NOMO-1 (cell line): ENCODE results near the gene CSNK1A1.
A peak's percentile ranks its signal among the peaks of the same experiment; 100 is the strongest.
"Not testable (repeated sequence)": the region's sequence is repeated elsewhere in the genome, so short reads cannot be mapped to it uniquely, and the experiment has no call there.

Experiments used
- DNase-seq, 2 experiments: peaks; one replicate each; lab custom pipeline; 2025; ENCODE audit not compliant: unreplicated experiment in 2 of 2; lab: John Stamatoyannopoulos, UW

CSNK1A1 gene

DNA sequence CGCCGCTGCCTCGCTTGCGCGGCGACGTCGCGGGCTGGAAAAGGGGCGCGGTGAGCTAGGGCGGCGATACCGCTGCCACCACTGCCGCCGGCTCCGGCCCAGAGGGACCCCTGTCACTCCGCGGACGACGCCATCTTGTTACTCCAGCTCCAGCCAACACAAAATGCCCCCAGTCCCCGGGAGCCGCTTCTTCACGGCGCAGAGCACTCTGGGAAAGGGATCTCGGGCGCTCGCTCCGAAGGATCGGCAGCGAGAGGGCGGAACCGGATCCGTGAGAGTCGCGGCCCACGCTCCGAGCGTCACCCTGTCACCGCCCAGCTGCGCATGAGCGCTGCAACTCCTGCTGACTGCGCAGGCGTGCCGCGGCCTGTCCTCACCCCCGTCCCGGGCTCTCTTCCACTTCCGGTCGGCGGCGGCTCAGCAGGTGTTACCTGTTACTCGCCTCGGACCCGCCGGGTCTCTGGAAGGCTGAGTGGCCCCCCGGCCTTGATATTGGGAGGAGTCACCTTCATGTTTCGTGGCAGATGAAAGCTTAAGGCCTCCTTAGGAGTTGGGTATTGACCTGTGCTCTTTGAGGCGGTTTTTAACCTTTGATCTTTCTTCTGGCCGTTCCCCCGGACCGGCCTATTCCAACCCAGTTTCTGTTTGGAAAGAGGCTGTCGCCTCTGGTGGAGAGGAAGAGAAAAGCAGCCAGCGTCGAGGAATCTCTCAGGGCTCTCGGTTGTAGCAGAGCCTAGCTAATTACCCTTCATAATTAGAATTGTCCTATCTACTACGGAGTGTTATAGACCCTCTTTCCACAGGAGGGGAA is at the start of gene CSNK1A1:
Gene CSNK1A1 (minus strand): TSS at position 213 of the 811 bp plus-strand sequence. CDS start 475 bp downstream, outside the sequence.
- peak; percentile 96 to 99 for DNase-seq

DNA sequence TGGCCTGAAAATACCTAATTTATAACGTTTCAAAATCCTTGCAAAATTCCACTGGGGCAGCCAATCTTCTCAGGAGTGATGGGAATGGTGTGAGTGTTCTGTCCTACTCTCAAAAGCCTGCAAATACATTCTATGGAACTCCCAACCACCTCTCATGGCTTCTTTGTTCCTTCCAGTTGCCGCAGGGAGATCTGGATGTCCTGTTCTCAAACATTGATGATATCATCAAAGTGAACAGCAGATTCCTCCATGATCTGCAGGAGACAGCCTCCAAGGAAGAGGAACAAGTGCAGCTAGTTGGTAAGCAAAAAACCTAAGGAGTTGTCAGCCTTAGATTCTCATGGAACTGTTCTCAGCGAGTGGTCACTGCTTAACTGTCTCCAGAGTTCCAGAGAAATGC is 49.7 kb upstream of the CSNK1A1 start:
- no peak for DNase-seq

DNA sequence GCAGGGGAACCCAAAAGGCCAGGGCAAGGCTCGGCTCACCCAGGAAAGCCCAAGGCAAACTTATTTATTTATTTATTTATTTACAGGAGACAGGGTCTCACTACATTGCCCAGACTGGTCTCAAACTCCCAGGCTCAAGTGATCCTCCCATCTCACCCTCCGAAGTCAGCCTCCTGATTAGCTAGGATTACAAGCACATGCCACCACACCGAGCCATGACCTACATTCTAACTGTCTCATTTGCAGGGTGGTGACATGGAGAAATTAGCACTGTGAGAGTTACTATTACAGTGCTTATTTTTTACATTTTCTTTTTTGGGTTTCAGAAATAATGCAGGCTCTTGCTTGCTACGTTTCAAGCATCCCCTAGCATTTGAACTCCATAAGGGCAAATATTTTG is 48.1 kb upstream of the CSNK1A1 start:
- no peak for DNase-seq

DNA sequence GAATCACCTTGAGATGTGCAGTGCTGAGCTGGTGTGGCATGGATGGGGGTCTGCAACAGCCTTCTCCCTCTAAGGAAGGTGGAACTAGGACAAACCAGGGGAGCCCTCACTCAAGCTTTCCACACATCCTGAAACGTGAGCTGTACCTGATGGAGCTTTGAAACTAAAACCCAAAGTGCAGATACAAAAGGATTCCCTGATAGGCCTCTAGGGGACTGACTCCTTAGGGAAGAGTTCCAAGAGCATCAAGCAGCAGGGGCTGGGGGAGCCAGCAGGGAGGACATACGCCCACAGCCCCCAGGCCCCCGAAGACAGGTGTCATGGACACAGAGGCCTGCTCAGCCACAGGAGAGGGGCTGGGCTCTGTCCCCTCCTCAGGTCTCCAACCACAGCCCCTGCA is 47.7 kb upstream of the CSNK1A1 start:
- no peak for DNase-seq

DNA sequence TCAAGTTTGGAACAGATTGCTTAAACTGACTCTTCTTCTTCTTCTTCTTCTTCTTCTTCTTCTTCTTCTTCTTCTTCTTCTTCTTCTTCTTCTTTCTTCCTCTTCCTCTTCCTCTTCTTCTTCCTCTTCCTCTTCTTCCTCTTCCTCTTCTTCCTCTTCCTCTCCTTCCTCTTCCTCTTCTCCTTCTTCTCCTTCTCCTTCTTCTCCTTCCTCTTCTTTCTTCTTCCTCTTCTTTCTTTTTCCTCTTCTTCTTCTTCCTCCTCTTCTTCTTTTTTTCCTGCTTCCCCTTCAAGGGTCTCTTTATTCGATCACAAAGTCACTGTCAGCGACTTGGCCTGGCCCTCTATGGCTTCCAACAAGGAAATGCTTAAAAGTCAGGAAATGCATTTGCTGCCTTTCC is 47.0 kb upstream of the CSNK1A1 start:
- DNase-seq = not testable (repeated sequence)

DNA sequence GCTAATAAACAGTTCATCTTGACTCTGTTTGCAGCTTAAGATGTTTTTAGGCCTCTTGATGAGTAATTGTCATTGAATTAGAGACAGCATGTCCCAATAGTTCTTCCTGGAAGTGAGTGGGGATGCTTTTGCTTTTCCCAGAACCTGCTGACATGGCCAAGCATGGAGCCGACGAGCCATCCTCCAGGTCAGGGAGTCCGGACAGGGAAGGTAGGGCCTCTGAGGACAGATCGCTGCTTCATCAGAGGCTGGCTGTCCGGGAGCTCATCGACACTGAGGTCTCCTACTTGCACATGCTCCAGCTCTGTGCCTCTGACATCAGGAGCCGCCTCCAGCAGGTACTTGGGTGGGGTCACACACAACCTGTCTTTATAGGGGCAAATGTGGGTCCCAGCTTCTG is 46.4 kb upstream of the CSNK1A1 start:
- no peak for DNase-seq

DNA sequence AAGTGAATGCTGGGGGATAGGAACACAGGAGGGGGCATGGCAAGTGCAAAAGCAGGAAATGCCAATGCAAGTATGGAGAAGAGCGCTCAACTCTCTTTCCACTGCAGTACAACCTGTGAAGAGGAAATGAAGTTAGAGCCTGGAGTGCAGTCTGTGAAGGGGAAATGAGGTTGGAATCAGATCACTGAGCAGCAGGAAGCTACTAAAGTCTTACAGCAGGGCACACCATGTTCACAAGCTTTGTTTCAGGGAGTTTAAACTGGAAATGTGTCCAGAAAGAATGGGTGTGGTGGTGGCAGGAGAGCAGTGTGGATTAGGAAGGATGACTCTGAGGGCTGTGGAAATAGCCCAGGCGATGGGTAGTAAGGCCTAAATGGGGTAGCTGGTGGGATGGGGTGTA is 45.5 kb upstream of the CSNK1A1 start:
- DNase-seq = no peak

DNA sequence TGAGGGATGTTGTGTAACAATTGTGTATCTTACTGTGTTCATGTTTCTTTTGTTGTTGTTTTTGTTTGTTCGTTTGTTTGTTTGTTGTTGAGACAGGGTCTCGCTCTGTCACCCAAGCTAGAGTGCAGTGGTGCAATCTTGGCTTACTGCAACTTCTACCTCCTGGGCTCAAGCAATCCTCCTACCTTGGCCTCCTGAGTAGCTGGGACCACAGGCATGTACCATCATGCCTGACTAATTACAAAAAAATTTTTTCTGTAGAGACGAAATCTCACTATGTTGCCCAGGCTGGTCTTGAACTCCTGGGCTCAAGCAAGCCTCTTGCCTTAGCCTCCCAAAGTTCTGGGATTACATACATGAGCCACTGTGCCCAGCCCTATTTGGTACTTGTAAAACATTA is 43.9 kb upstream of the CSNK1A1 start:
- not testable (repeated sequence) for DNase-seq

DNA sequence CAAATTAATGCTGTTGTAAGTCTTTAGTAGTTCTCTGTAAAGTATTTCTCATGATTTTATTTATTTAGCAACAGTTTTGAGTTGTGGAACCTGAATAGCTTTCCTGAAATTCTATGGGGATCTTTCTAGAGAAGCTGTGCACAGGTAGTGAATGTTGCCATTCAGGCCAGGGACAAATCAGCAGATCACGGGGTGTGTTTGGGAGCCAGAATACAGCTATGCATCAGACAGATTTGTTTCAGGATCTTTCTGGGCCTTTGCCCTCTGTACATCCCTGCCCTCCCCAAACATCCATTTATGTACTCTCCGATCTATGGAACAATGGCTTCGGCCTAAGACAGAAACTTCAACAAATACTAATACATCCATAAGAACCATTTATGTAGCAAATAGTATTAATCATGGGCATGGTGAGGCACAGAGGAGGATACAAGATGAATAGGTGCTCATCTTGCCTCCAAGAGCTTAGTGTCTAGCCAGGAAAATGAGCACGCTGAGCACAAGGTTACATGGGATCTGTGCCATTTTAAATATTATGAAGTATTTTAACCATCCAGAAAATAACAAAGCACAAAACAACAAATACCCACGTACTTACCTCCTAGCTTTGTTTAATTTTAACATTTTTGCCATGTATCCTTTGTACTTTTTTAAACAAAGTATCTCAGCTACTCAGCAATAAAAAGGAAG is 43.1 kb upstream of the CSNK1A1 start:
- no peak for DNase-seq

DNA sequence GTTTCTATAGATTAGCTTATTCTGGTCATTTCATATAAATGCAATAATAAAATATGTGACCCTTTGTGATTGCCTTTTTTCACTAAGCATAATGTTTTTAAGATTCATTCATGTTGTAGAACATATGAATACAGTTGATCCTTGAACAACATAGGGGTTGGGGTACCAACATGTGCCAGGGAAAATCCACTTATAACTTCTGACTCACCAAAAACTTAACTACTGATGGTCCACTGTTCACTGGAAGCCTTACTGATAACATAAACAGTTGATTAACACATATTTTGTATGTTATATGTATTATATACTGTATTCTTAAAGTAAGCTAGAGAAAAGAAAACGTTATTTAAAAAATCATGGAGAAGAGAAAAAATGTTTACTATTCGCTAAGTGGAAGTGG is 42.1 kb upstream of the CSNK1A1 start:
- no peak for DNase-seq

DNA sequence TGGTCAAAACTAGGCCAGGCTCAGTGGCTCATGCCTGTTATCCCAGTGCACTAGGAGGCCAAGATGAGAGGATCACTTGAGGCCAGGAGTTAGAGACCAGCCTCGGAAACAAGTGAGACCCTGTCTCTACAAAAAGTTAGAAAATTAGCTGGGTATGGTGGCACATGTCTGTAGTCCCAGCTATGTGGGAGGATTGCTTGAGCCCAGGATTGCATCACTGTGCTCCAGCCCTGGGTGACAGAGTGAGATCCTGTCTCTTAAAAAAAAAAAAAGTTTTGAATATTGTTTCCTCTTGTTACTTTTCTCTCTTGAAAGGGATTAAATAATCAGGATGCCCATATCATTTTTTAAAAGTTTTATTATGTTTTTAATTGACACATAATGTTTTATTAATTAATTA is 37.7 kb upstream of the CSNK1A1 start:
- DNase-seq = no peak

DNA sequence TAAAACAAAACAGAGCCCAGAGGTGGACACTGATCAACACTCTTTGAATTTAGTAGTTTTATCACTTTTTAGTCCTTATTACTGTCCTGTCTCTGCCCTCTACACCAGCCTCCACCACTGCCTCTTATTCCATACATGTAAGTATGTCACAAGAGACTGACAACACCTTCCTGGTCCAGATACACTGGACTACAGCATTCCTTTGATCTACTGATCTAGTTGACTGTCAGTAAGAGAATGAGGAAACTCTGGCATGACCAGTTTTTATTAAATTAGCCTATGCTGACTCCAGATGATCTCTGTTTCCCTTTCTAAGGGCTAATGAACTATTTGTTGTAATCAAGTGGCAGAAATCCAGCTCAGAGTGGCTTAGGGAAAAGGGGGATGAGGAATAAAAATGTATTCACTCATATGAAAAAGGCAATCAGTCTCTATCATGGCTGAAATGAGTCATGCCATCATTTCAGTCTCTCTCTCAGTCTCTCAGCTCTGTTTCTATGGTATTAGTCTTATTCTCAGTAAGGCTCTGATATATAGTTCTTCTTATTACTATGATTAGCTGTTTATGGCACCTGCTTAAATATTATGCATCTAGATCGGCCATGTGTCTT is 35.6 kb upstream of the CSNK1A1 start:
- DNase-seq = no peak

DNA sequence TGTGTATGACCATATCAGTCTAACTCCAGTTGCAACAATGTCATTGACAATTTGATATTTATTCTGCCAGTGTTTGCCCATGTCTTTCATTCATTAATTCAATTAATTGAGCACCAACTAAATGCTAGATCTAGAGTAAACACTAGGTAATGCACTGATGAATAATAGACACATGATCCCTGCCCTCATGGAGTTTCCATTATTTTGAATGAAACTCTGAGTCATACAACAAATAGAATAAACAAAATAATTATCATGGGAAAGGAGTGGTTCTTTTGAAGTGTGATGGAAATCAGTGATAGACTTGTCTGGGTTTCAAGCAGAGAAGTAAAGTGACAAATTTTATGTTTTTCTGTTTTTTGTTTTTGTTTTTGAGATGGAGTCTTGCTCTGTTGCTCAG is 34.7 kb upstream of the CSNK1A1 start:
- DNase-seq = no peak

DNA sequence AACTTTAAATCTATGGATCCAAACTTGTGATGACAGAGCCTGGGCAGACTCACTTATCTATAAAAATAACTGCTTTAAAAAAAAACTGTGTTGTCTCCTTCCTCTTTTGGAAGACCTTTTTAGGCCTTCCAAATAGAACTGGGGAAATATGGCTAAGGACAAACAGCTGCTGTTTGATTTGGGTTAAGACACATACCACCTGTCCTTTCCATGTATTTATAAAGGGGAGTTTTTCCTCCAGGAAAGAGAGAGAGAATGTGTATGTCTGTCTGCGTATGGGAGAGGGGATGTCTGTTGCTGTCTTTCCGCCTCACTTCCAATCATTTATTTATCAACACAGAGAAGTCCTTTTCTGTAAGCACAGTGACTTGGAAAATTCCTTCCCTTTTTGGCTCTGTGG is 32.9 kb upstream of the CSNK1A1 start:
- DNase-seq = peak in 1 of 2 experiments; percentile 25

DNA sequence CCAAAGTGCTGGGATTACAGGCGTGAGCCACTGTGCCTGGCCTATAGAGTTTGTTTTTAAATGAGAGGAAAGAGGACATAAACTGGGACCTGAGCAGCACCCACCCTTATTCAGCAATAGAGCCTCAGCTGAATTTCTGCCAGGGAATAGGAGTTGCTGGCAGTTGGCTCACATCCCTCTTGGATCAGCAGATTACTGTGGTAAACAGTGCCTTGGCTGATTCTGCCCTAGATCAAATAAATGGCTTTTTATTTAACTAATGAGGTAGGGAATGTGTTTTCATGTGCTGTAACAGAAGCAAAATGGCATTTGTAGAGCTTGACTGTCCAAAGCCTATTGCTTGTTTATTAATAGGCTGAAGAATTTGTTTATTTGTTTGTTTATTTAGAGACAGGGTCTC is 32.2 kb upstream of the CSNK1A1 start:
- no peak for DNase-seq

DNA sequence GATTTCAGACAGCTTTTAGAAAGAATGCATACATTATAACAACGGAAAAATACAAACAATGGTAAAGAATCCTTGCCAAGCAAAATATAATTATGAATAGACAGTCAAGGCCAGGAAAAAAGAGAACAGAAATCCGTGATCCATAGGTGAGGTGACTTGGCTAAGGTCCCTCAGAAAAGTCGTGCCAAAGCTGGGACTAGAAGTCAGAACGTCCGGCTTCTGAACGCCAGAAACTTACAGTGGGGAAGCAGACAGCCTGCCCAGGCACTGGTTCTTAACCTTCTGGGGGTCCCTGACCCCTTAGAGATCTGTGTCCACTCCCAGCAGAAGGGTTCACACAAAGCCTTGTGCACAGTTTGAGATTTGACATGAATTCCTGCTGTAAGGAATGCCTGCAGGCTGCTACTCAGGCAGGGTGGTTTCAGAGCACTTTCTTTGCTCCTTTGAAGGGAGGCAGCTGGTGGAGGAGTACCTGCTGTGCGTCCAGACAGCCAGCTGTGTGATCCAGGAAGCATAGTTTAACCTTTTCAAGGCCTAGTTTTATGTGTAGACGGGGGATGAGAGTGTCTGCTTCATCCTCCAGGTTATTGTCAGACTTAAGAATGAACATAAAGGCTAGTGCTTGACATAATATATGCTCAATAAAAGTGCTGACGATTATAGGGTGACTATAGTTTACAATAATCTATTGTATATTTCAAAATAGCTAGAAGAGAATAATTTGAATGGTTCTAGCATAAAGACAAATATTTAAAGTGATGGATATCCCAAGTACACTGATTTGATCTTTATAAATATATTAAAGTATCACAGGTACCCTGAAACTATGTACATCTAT is 30.9 kb upstream of the CSNK1A1 start:
- DNase-seq = no peak

DNA sequence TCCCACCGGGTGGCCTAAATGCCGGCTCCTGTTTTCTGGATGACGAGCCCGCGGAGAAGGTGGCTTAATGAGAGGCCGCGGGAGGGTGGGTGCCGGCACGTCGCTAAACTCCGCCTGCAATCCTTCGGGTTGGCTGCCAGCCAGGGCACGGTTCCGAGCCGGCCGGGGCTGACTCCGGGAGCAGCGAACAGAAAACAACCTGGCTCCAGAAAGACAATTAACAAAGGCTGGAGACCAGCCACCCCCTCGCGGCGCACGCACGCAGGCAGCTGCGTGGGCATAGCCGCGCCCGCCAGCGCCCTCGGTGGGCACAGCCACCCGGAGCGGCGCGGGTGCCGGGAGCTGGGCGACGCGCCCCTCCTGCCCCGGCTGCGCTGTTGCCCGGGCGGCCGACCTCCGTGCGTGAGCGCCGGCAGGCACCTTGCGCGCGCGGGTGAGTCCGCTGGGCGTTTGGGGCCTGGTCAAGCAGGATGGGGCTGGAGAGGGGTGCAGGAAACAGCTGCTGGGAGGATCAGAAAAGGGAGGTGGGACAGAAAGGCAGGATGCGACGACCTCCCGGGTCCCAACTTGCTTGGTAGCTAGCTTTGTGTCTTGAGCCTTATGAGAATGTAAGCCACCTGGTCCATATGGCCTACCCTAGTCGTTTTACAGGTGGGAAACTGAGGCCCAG is 30.1 kb upstream of the CSNK1A1 start, which contains the start of gene ARHGEF37:
Gene ARHGEF37 (plus strand): TSS at position 307 of the 670 bp plus-strand sequence. CDS start 16,272 bp downstream, outside the sequence.
- no peak for DNase-seq

DNA sequence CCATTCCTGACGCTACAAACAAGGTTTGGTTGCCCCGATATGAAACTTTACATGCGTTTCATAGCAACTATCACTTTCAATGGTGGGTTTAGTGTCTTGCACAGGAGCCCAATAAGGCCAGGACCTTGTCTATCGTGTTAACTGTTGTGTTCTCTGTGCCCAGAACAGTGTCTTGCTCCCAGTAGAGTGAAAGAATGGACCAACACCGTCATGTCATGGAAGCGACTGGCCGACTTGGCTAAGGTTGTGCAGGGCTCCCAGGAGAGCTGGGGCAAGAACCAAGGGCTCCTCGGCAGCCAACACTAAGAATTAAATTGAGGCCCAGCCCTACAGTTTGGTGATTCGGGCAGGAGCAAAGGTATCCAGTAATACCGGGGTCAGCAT is 29.6 kb upstream of the CSNK1A1 start:
- DNase-seq = no peak

DNA sequence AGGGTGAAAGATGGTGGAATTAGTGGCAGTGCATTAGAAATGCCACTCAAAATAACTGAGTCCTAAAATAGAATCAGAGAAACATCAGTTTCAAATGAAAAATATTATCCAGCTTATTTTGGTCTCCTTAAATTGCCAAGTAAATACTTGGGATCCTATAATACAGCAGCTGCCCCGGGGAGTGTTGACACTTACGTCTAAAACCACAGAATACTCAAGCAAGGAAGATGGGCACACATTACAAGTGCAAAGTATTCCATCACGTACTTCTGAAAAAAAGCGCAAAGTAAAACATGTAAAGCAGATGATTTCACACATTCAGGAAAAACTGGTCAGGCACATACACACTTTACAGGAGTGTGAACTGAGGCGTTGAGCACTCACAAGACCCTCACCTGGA is 27.7 kb upstream of the CSNK1A1 start:
- DNase-seq = no peak

DNA sequence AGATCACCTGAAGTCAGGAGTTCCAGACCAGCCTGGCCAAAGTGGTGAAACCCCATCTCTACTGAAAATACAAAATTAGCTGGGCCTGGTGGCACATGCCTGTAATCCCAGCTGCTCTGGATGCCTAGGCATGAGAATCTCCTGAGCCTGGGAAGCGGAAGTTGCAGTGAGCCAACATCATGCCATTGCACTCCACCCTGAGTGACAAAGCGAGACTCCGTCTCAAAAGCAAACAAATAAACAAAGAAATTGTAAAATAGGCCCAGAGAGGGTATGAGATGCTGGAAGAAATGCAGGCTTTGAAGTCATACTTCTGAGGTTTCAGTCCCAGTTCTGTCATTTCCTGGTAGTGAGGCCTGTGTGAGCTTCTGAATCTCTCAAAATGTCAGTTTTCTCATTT is 24.8 kb upstream of the CSNK1A1 start:
- DNase-seq = no peak
